ENCODE results near the gene AGAP1. TPM values are rescaled to one million over a fixed set of nuclear protein-coding genes. Genes with fewer than 3 reads are reported as not detected.
A peak's percentile ranks its signal among the peaks of the same experiment; 100 is the strongest.

Gene AGAP1
- total and polyA plus RNA-seq, 11 donors, result 5.9 to 21.6 (median 18.9) TPM

GRCh38 chr2:235543851-235544688 lies 50.2 kb downstream of the AGAP1 start:
- H3K27ac ChIP-seq, result no peak overlapping the region

GRCh38 chr2:235544689-235544969 lies 50.8 kb downstream of the AGAP1 start:
- intact Hi-C loops (cut with DNase I), result loop anchor here in 1 of 10 donors (10.0 kb wide), 1 partner anchor 110 kb away; no protein-coding TSS in a partner anchor
- ATAC-seq (no peak), DNase-seq (no peak)
- Histone ChIP-seq H3K9me3 (no peaks in the 10 kb centered on the region), H3K36me3 (no peaks in the 10 kb centered on the region), H3K4me3 (no peak overlapping the region), H3K27me3 (no peaks in the 10 kb centered on the region), H3K27ac (no peak overlapping the region), H3K4me1 (peaks cover 0 to 16% (median 2%) of the 10 kb centered on the region in 12 donors)
- 86 to 90% (median 88%) methylated on average over 5 of the region's 5 CpGs for WGBS, 4 donors
- TF ChIP-seq POLR2A (IDR thresholded peaks at IDR 0.05), result no peak
- TF ChIP-seq, protein P1, sequence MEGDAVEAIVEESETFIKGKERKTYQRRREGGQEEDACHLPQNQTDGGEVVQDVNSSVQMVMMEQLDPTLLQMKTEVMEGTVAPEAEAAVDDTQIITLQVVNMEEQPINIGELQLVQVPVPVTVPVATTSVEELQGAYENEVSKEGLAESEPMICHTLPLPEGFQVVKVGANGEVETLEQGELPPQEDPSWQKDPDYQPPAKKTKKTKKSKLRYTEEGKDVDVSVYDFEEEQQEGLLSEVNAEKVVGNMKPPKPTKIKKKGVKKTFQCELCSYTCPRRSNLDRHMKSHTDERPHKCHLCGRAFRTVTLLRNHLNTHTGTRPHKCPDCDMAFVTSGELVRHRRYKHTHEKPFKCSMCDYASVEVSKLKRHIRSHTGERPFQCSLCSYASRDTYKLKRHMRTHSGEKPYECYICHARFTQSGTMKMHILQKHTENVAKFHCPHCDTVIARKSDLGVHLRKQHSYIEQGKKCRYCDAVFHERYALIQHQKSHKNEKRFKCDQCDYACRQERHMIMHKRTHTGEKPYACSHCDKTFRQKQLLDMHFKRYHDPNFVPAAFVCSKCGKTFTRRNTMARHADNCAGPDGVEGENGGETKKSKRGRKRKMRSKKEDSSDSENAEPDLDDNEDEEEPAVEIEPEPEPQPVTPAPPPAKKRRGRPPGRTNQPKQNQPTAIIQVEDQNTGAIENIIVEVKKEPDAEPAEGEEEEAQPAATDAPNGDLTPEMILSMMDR (IDR thresholded peaks at IDR 0.05), result no peak

More at GRCh38 chr2:235543851-235544688, 50.2 kb downstream of the AGAP1 start:
- 92 to 95% (median 95%) methylated on average over 20 to 25 of the region's 25 CpGs for WGBS, 4 donors
- ATAC-seq (no peak), DNase-seq (peak in 1 of 5 donors; percentile 36)
- intact Hi-C loops (cut with DNase I), result loop anchor here in 1 of 10 donors (10.0 kb wide), 1 partner anchor 109 kb away; no protein-coding TSS in a partner anchor
- Histone ChIP-seq H3K4me3 (no peak overlapping the region), H3K36me3 (no peaks in the 10 kb centered on the region), H3K27me3 (no peaks in the 10 kb centered on the region), H3K4me1 (peaks cover 0 to 19% (median 2%) of the 10 kb centered on the region in 12 donors), H3K9me3 (no peaks in the 10 kb centered on the region)
- TF ChIP-seq POLR2A (IDR thresholded peaks at IDR 0.05), result no peak
- TF ChIP-seq, protein P1 (IDR thresholded peaks at IDR 0.05), result no peak

DNA sequence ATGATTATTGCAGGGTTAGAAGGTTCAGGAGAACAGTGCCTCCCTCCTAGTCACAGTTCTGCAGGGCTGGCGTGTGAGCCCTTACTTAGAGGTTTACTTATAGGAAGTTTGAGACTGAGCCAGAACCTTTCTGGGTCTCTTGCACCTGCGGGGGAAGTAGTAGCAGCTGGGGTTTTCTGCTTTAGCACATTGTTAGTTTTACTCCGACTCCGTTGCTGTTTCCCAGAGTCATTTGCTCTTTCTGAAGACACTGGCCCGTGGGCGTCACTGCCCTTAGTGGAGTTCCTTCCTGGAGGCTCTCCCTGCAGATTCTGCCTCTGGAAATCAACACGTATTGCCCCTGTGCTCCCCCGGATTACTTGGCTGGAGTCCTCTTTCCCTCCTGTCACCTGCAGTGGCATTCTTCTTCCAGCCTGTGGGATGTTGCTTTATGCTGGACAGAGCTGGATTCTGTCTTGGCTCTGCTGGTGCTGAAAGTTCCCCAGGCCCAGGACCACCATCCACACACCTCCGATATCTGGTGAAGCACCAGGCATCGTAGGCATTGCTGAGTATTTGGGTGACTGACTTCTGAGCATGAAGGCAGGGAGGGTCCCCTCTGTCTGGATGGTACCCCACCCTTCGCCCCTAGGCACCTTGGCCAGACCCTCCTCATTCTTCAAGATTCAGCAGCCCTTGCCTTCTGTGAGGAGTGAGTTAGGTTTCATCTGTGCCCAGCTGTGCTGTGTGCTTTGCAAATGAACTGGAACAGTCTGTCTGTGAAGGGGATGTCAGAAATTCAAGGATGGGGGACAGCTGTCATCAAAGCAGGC lies 51.7 kb downstream of the AGAP1 start:
- WGBS, 4 donors, result 51 to 77% (median 60%) methylated on average over 10 to 11 of the region's 11 CpGs
- H3K27me3 ChIP-seq, result no peaks in the 10 kb centered on the region
- ATAC-seq (peak in 2 of 4 donors; percentile 36 to 72), DNase-seq (peak in 1 of 5 donors; percentile 3)
- H3K36me3 ChIP-seq, result no peaks in the 10 kb centered on the region
- H3K9me3 ChIP-seq, result no peaks in the 10 kb centered on the region
- TF ChIP-seq, protein P1 (IDR thresholded peaks at IDR 0.05), result no peak
- TF ChIP-seq POLR2A (IDR thresholded peaks at IDR 0.05), result no peak
- H3K4me3 ChIP-seq, result no peak overlapping the region
- H3K4me1 ChIP-seq, result peaks cover 0 to 16% (median 2%) of the 10 kb centered on the region in 12 donors
- no peak overlapping the region for H3K27ac ChIP-seq
- intact Hi-C loops (cut with DNase I), result loop anchor here in 1 of 10 donors (10.0 kb wide), 1 partner anchor 111 kb away; no protein-coding TSS in a partner anchor

DNA sequence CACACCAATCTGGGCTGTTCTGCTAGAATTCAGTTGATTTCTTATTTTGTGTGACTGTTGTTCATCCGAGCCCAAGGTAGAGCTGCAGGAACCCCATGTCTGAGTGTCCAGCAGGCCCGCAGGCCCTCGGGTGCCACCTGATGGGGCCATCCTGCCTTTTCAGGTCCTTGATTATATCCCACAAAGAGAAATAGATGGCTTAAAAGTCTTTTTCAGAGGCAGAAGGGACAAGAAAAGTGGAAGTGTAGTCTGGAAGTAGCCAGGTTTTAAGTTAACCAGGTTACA lies 52.2 kb downstream of the AGAP1 start:
- intact Hi-C loops (cut with DNase I), result loop anchor here in 1 of 10 donors (10.0 kb wide), 1 partner anchor 111 kb away; no protein-coding TSS in a partner anchor
- no peaks in the 10 kb centered on the region for H3K36me3 ChIP-seq

More for the DNA sequence above, 52.2 kb downstream of the AGAP1 start:
- no peaks in the 10 kb centered on the region for H3K9me3 ChIP-seq
- H3K27me3 ChIP-seq, result no peaks in the 10 kb centered on the region
- H3K4me1 ChIP-seq, result peaks cover 0 to 16% (median 2%) of the 10 kb centered on the region in 12 donors
- WGBS, 4 donors, result 90 to 100% (median 95%) methylated on average over 3 of the region's 3 CpGs
- no peak overlapping the region for H3K27ac ChIP-seq
- no peak overlapping the region for H3K4me3 ChIP-seq
- TF ChIP-seq POLR2A (IDR thresholded peaks at IDR 0.05), result no peak
- TF ChIP-seq, protein P1 (IDR thresholded peaks at IDR 0.05), result no peak
- ATAC-seq (no peak), DNase-seq (no peak)

Measured in heart left ventricle (tissue), 16 donors.